Ovary (tissue), 3 donors: ENCODE measurements around the gene SUGP1.

ENCODE experiments used
- CTCF ChIP-seq, 3 donors: fragments of 450-650 bp in 2 of 3; fragments of 200-600 bp in 1 of 3; IDR thresholded peaks; one replicate each; pipeline versions ENCODE4 v1.5.1 to v1.8.0; 2016 to 2022; ENCODE audit warnings: antibody characterized with exemption in 3 of 3, mild to moderate bottlenecking in 1 of 3
- EP300 ChIP-seq: sonication (generic); formaldehyde crosslinking; IDR thresholded peaks from one replicate; pipeline ENCODE4 v1.6.1; 2017; ENCODE audit warnings: antibody characterized with exemption
- POLR2A ChIP-seq: fragments of 450-650 bp; IDR thresholded peaks from one replicate; pipeline ENCODE4 v1.6.1; 2017; ENCODE audit warnings: antibody characterized with exemption, mild to moderate bottlenecking, moderate library complexity
- donor health status: DM: no; HTN: no; CAD: no.

- no peak for TF ChIP-seq CTCF (IDR thresholded peaks at IDR 0.05)
- no peak for TF ChIP-seq POLR2A
- TF ChIP-seq EP300: no peak
Measured at GRCh38 chr19:19337120-19337519, 16.8 kb upstream of the SUGP1 start.
